A549 (cell line): ENCODE data around the gene USP22. TPM values are rescaled to one million over a fixed set of nuclear protein-coding genes. Genes with fewer than 3 reads are reported as not detected.
A peak's percentile ranks its signal among the peaks of the same experiment; 100 is the strongest.

ENCODE experiments used
- CBX2 ChIP-seq: fragments of 200-600 bp; sonication (generic); IDR thresholded peaks from 2 replicates; pipeline ENCODE4 v1.6.1; 2016; ENCODE audit warnings: low read depth, mild to moderate bottlenecking, borderline replicate concordance
- CBX8 ChIP-seq: fragments of 200-600 bp; sonication (generic); IDR thresholded peaks from 2 replicates; pipeline ENCODE4 v1.6.1; 2016
- EP300 ChIP-seq, 2 experiments: fragments of >200 bp; sonication (Bioruptor Twin); formaldehyde crosslinking; IDR thresholded peaks; 2 replicates in 1 of 2; 3 replicates in 1 of 2; pipeline ENCODE4 v1.6.1; 2016 to 2017
- FOSB ChIP-seq: fragments of 250-450 bp; sonication (Bioruptor Pico); IDR thresholded peaks from 2 replicates; pipeline ENCODE4 v1.5.0; 2020; ENCODE audit warnings: mild to moderate bottlenecking, moderate library complexity
- FOSL2 ChIP-seq, 2 experiments: fragments of 450-650 bp in 1 of 2; fragments of >200 bp in 1 of 2; sonication (Bioruptor Twin) in 1 of 2; formaldehyde crosslinking; IDR thresholded peaks; 2 replicates each; pipeline versions ENCODE4 v1.5.0 to v1.6.1; 2016 to 2020; ENCODE audit warnings: mild to moderate bottlenecking in 1 of 2, moderate library complexity in 1 of 2
- HDAC2 ChIP-seq: fragments of 200-600 bp; sonication (generic); IDR thresholded peaks from 2 replicates; pipeline ENCODE4 v1.6.1; 2016
- HEYL ChIP-seq: fragments of 250-450 bp; sonication (Bioruptor Pico); IDR thresholded peaks from 2 replicates; pipeline ENCODE4 v1.8.0; 2021; ENCODE audit warnings: mild to moderate bottlenecking, moderate library complexity
- HOXA7 ChIP-seq: fragments of 250-450 bp; sonication (Bioruptor Pico); IDR thresholded peaks from 2 replicates; pipeline ENCODE4 v1.5.0; 2020; ENCODE audit warnings: mild to moderate bottlenecking, moderate library complexity
- HOXB13 ChIP-seq: fragments of 250-450 bp; sonication (Bioruptor Pico); IDR thresholded peaks from 2 replicates; pipeline ENCODE4 v1.5.0; 2020; ENCODE audit warnings: low read depth, mild to moderate bottlenecking, moderate library complexity
- HOXB5 ChIP-seq: fragments of 250-450 bp; sonication (Bioruptor Pico); IDR thresholded peaks from 2 replicates; pipeline ENCODE4 v1.5.0; 2020; ENCODE audit warnings: mild to moderate bottlenecking, moderate library complexity
- JUNB ChIP-seq: fragments of >200 bp; sonication (Bioruptor Twin); formaldehyde crosslinking; IDR thresholded peaks from 2 replicates; pipeline ENCODE4 v1.6.1; 2016
- KDM1A ChIP-seq: fragments of 200-600 bp; sonication (generic); IDR thresholded peaks from 2 replicates; pipeline ENCODE4 v1.6.1; 2016; ENCODE audit warnings: low read depth, mild to moderate bottlenecking
- MAZ ChIP-seq: fragments of 150-350 bp; IDR thresholded peaks from 2 replicates; pipeline ENCODE4 v1.6.1; 2014; ENCODE audit warnings: antibody characterized with exemption, low read depth, low read length, borderline replicate concordance
- MYC ChIP-seq: IDR thresholded peaks from 2 replicates; pipeline ENCODE4 v1.6.1; 2012; ENCODE audit warnings: mild to moderate bottlenecking, inconsistent platforms, low read length, improper control_type of control experiment, borderline replicate concordance
- NFE2L2 ChIP-seq: fragments of 150-350 bp; conservative IDR thresholded peaks from 2 replicates; pipeline ENCODE4 v1.6.1; 2014; ENCODE audit warnings: low read length
- NR3C1 ChIP-seq: fragments of >200 bp; sonication (Bioruptor Twin); formaldehyde crosslinking; IDR thresholded peaks from 3 replicates; pipeline ENCODE4 v1.6.1; 2017
- PHF8 ChIP-seq: fragments of 200-600 bp; sonication (generic); IDR thresholded peaks from 2 replicates; pipeline ENCODE4 v1.6.1; 2016; ENCODE audit warnings: low read depth, mild to moderate bottlenecking, antibody characterized with exemption, moderate library complexity, borderline replicate concordance
- POLR2A ChIP-seq: IDR thresholded peaks from 2 replicates; pipeline ENCODE4 v1.6.1; 2012; ENCODE audit warnings: mild to moderate bottlenecking, low read length
- POLR2AphosphoS2 ChIP-seq: conservative IDR thresholded peaks from 2 replicates; pipeline ENCODE4 v1.6.1; 2012; ENCODE audit warnings: low read length, improper control_type of control experiment, inconsistent platforms
- RAD21 ChIP-seq, 2 experiments: fragments of >200 bp in 1 of 2; sonication (Bioruptor Twin) in 1 of 2; formaldehyde crosslinking in 1 of 2; IDR thresholded peaks in 1 of 2; conservative IDR thresholded peaks in 1 of 2; 2 replicates in 1 of 2; 3 replicates in 1 of 2; pipeline ENCODE4 v1.6.1; 2012 to 2018; ENCODE audit warnings: inconsistent platforms in 1 of 2
- RCOR1 ChIP-seq: fragments of 150-350 bp; IDR thresholded peaks from 2 replicates; pipeline ENCODE4 v1.6.1; 2014; ENCODE audit warnings: antibody characterized with exemption, low read length, low read depth
- RFX5 ChIP-seq: fragments of 450-650 bp; IDR thresholded peaks from 2 replicates; pipeline ENCODE4 v1.7.1; 2014; ENCODE audit warnings: antibody characterized with exemption, mild to moderate bottlenecking, moderate library complexity
- SMC3 ChIP-seq: fragments of >200 bp; sonication (Bioruptor Twin); formaldehyde crosslinking; IDR thresholded peaks from 3 replicates; pipeline ENCODE4 v1.6.1; 2018; ENCODE audit warnings: inconsistent platforms
- ZC3H11A ChIP-seq: fragments of 450-650 bp; IDR thresholded peaks from 2 replicates; pipeline ENCODE4 v1.6.1; 2014; ENCODE audit warnings: antibody characterized with exemption, mild to moderate bottlenecking
- ZSCAN20 ChIP-seq: fragments of 250-450 bp; sonication (Bioruptor Pico); IDR thresholded peaks from 2 replicates; pipeline ENCODE4 v1.8.0; 2022; ENCODE audit warnings: mild to moderate bottlenecking, moderate library complexity
- polyA plus RNA-seq, 4 experiments: library from polyadenylated mRNA; depleted of rRNA in 3 of 4; stranded (reverse); fragments of >200 nt; fragmentation: RNase III in 1 of 4; extraction: RNeasy Plus Mini Kit Qiagen cat#74134 plus additional on column Dnase treatment in 1 of 4; gene quantifications; 2 replicates in 3 of 4; 3 replicates in 1 of 4; pipeline ENCODE4 v1.2.3, GENCODE V29; 2011 to 2017
- TF ChIP-seq, protein P1 (sequence below): IDR thresholded peaks from 2 replicates; pipeline ENCODE4 v1.6.1; 2012
- TF ChIP-seq, protein P2 (sequence below): IDR thresholded peaks from 2 replicates; pipeline ENCODE4 v1.6.1; 2012; ENCODE audit warnings: low read depth, borderline replicate concordance
- TF ChIP-seq, protein P3 (sequence below): fragments of >200 bp; sonication (Bioruptor Twin); formaldehyde crosslinking; IDR thresholded peaks from 3 replicates; pipeline ENCODE4 v1.6.1; 2016
- TF ChIP-seq, protein P4 (sequence below): IDR thresholded peaks from 2 replicates; pipeline ENCODE4 v1.6.1; 2012
- TF ChIP-seq, protein P5 (sequence below): fragments of 150-350 bp; IDR thresholded peaks from 2 replicates; pipeline ENCODE4 v1.6.1; 2014; ENCODE audit warnings: low read depth, mild to moderate bottlenecking, low read length
- TF ChIP-seq, protein P6 (sequence below): fragments of >200 bp; sonication (Bioruptor Twin); formaldehyde crosslinking; IDR thresholded peaks from 2 replicates; pipeline ENCODE4 v1.6.1; 2016
- TF ChIP-seq, protein P7 (sequence below): fragments of 250-450 bp; sonication (Bioruptor Pico); IDR thresholded peaks from 2 replicates; pipeline ENCODE4 v1.5.0; 2021; ENCODE audit warnings: mild to moderate bottlenecking, moderate library complexity, borderline replicate concordance

Gene USP22
- polyA plus RNA-seq, 2 of the 4 experiments (the other 2 are of a cell fraction) = 130 to 293 TPM

DNA sequence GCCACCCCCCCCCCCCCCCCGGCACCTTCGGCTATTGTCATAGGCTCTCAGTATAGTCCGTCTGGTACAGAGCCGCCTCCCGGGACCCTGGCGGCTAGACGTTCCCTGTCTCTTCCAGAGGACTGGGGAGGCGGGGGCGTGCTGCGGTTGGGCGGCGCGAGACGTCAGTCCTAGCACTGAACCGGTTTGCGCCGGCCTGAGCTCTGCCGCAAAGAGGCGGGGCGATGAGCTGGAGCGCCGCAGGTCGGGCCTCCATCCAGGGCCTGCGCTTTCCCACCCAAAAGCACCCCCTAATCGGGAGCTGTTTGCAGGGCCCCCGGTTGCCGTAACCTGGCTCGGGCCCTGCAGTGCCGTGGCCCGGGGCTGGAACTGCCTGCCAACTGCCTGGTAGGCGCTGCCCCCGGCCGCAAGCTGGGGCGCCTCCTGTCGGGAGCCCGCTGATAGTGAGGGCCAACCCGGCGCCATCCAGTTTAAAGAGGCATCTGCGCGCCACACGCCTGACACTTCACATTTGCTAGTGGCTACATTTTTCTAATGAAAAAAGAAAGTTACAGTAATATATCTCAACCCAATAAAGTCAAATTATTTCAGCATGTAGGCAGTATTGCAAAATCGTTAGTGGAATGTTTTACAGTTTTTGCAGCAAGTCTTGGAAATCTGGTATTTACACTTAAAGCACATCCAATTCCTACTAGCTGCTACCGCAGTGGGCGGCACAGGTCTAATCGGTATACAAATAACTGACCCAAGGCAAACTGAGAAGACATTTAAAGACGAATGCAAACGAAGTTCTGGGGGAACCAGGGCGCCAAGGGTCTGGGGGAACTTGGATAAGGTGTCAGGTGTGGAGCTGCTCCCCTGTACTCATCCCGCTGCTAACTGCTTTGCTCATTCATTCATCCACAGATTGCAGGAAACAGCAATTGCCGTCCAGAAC, 753 bp upstream of the USP22 start (continued):
- peak; percentile 19; the same call in 1 of the 2 replicates for TF ChIP-seq MYC
- no peak for TF ChIP-seq FOSB (CRISPR knock-in tag)
- TF ChIP-seq FOSL2 (IDR thresholded peaks at IDR 0.05) = no peak
- no peak for TF ChIP-seq FOSL2 (CRISPR knock-in tag; IDR thresholded peaks at IDR 0.05)
- TF ChIP-seq RAD21 (conservative IDR thresholded peaks at IDR 0.05 in 1 of 2, IDR thresholded peaks at IDR 0.05 in 1 of 2) = peak in 1 of 2 experiments; percentile 64; a peak in 3 of 5 replicates
- no peak for TF ChIP-seq HOXA7 (CRISPR knock-in tag)
- TF ChIP-seq, protein P1, sequence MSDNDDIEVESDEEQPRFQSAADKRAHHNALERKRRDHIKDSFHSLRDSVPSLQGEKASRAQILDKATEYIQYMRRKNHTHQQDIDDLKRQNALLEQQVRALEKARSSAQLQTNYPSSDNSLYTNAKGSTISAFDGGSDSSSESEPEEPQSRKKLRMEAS = peak; percentile 84
- peak; percentile 91 for TF ChIP-seq POLR2A
- no peak for TF ChIP-seq KDM1A
- TF ChIP-seq, protein P2, sequence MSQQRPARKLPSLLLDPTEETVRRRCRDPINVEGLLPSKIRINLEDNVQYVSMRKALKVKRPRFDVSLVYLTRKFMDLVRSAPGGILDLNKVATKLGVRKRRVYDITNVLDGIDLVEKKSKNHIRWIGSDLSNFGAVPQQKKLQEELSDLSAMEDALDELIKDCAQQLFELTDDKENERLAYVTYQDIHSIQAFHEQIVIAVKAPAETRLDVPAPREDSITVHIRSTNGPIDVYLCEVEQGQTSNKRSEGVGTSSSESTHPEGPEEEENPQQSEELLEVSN = peak; percentile 71; the same call in 1 of the 2 replicates
- TF ChIP-seq HDAC2 = no peak
- TF ChIP-seq, protein P3, sequence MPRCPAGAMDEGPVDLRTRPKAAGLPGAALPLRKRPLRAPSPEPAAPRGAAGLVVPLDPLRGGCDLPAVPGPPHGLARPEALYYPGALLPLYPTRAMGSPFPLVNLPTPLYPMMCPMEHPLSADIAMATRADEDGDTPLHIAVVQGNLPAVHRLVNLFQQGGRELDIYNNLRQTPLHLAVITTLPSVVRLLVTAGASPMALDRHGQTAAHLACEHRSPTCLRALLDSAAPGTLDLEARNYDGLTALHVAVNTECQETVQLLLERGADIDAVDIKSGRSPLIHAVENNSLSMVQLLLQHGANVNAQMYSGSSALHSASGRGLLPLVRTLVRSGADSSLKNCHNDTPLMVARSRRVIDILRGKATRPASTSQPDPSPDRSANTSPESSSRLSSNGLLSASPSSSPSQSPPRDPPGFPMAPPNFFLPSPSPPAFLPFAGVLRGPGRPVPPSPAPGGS = no peak; the same call in 2 of the 3 replicates
- TF ChIP-seq, protein P4, sequence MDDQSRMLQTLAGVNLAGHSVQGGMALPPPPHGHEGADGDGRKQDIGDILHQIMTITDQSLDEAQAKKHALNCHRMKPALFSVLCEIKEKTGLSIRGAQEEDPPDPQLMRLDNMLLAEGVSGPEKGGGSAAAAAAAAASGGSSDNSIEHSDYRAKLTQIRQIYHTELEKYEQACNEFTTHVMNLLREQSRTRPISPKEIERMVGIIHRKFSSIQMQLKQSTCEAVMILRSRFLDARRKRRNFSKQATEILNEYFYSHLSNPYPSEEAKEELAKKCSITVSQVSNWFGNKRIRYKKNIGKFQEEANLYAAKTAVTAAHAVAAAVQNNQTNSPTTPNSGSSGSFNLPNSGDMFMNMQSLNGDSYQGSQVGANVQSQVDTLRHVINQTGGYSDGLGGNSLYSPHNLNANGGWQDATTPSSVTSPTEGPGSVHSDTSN = peak; percentile 64; the same call in 1 of the 2 replicates
- TF ChIP-seq HOXB13 (CRISPR knock-in tag) = peak; percentile 68; the same call in 1 of the 2 replicates
- TF ChIP-seq CBX8 = no peak
- TF ChIP-seq EP300 (IDR thresholded peaks at IDR 0.05) = no peak
- TF ChIP-seq RCOR1 = no peak
- TF ChIP-seq POLR2AphosphoS2 = no peak
- TF ChIP-seq MAZ = no peak
- TF ChIP-seq HOXB5 = no peak
- TF ChIP-seq, protein P5, sequence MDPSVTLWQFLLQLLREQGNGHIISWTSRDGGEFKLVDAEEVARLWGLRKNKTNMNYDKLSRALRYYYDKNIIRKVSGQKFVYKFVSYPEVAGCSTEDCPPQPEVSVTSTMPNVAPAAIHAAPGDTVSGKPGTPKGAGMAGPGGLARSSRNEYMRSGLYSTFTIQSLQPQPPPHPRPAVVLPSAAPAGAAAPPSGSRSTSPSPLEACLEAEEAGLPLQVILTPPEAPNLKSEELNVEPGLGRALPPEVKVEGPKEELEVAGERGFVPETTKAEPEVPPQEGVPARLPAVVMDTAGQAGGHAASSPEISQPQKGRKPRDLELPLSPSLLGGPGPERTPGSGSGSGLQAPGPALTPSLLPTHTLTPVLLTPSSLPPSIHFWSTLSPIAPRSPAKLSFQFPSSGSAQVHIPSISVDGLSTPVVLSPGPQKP = no peak
- no peak for TF ChIP-seq ZC3H11A
- no peak for TF ChIP-seq NR3C1
- no peak for TF ChIP-seq NFE2L2
- no peak for TF ChIP-seq JUNB
- TF ChIP-seq CBX2 = no peak
- 0 out of 2 replicates have a peak, but pooled peaks have one; percentile 56 for TF ChIP-seq RFX5
- peak; percentile 58 for TF ChIP-seq SMC3
- TF ChIP-seq, protein P6, sequence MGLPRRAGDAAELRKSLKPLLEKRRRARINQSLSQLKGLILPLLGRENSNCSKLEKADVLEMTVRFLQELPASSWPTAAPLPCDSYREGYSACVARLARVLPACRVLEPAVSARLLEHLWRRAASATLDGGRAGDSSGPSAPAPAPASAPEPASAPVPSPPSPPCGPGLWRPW = no peak
- TF ChIP-seq PHF8 = peak; percentile 94
- no peak for TF ChIP-seq HEYL
- no peak for TF ChIP-seq ZSCAN20 (CRISPR knock-in tag)
- TF ChIP-seq, protein P7, sequence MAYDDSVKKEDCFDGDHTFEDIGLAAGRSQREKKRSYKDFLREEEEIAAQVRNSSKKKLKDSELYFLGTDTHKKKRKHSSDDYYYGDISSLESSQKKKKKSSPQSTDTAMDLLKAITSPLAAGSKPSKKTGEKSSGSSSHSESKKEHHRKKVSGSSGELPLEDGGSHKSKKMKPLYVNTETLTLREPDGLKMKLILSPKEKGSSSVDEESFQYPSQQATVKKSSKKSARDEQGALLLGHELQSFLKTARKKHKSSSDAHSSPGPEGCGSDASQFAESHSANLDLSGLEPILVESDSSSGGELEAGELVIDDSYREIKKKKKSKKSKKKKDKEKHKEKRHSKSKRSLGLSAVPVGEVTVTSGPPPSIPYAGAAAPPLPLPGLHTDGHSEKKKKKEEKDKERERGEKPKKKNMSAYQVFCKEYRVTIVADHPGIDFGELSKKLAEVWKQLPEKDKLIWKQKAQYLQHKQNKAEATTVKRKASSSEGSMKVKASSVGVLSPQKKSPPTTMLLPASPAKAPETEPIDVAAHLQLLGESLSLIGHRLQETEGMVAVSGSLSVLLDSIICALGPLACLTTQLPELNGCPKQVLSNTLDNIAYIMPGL (CRISPR knock-in tag) = peak; percentile 95
- TF ChIP-seq, all 56 proteins: peak for 15
